ENCODE results near the gene C19orf18. TPM values are rescaled to one million over a fixed set of nuclear protein-coding genes. Genes with fewer than 3 reads are reported as not detected.

The C19orf18 gene
- total RNA-seq, 1 donor from 2014 or later = 1.0 TPM

DNA sequence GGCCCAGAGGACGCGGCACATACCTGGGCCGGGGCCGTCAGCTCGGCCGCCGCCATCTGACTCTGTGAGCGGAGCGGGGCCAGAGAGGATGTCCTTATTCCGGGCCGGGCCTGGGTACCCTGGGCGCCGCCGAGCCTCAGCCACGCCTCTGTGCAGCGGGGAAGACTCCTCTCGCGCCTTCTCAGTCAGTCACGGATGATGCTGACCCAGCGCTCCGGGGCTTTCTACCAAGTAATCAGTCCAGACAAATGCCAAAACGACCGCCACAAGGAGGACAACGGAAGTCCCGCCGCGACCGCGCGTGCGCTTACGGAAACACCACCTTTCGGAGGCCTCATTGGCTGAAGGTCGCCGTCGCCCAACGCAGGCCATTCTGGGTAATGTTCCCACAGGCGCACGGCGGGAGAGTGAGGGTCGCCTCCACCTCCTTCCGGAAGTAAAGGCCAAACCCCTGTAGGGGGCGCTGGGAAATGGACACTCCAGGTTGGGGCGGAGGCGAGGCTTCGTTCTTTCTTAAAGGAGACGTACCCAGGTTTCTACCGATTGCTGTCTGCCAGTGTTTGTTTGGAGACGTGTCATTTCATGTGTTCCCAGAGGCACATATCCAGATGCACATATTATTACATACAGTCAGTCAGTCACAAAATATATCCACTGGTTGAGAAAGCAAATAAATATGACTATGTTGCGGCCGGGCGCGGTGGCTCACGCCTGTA lies 26.8 kb downstream of the C19orf18 start, which contains the start of gene ZNF256:
TSS of gene ZNF256 (minus strand) at position 288 of the 716 bp plus-strand sequence. CDS start at position 56, 232 bp downstream.
- ATAC-seq (peak; percentile 98 to 99), DNase-seq (peak; percentile 94)
- TF ChIP-seq, protein P1, sequence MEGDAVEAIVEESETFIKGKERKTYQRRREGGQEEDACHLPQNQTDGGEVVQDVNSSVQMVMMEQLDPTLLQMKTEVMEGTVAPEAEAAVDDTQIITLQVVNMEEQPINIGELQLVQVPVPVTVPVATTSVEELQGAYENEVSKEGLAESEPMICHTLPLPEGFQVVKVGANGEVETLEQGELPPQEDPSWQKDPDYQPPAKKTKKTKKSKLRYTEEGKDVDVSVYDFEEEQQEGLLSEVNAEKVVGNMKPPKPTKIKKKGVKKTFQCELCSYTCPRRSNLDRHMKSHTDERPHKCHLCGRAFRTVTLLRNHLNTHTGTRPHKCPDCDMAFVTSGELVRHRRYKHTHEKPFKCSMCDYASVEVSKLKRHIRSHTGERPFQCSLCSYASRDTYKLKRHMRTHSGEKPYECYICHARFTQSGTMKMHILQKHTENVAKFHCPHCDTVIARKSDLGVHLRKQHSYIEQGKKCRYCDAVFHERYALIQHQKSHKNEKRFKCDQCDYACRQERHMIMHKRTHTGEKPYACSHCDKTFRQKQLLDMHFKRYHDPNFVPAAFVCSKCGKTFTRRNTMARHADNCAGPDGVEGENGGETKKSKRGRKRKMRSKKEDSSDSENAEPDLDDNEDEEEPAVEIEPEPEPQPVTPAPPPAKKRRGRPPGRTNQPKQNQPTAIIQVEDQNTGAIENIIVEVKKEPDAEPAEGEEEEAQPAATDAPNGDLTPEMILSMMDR (IDR thresholded peaks at IDR 0.05) = peak; percentile 62
- Histone ChIP-seq H3K36me3 (peaks cover 5% of the 10 kb centered on the region), H3K4me1 (peaks cover 6% of the 10 kb centered on the region), H3K27ac (peak within 1 kb of the TSS; percentile 72), H3K4me3 (peak within 1 kb of the TSS; percentile 73), H3K27me3 (ENCODE audit: low read depth) (no peaks in the 10 kb centered on the region), H3K9me3 (peaks cover 25% of the 10 kb centered on the region)
- intact Hi-C loops (cut with DNase I) = no loop called here

DNA sequence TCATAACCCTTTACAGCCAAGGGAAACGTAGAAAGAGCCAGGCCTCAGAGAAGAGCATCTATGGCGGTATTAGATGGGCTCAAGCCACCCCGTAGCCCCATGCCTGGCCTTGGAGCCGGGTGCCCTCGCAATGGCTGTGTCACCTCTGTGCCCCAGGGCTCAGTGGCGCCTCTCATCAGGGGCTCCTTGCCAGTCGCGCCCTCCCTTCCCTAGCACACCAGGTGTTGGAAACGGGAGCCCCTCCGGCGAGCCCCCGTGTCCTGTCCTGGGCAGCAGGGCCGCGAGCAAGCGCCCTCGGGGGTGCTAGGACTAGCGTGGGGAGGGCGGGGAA lies 27.3 kb downstream of the C19orf18 start:
- Histone ChIP-seq H3K36me3 (peaks cover 10% of the 10 kb centered on the region), H3K9me3 (peaks cover 30% of the 10 kb centered on the region), H3K4me1 (peaks cover 6% of the 10 kb centered on the region), H3K27me3 (ENCODE audit: low read depth) (no peaks in the 10 kb centered on the region), H3K27ac (peak overlapping the region; percentile 72), H3K4me3 (peak overlapping the region; percentile 73)
- TF ChIP-seq, protein P1 (IDR thresholded peaks at IDR 0.05) = no peak
- no peak for DNase-seq
- ATAC-seq = peak in 1 of 2 donors; percentile 3
- intact Hi-C loops (cut with DNase I) = no loop called here

DNA sequence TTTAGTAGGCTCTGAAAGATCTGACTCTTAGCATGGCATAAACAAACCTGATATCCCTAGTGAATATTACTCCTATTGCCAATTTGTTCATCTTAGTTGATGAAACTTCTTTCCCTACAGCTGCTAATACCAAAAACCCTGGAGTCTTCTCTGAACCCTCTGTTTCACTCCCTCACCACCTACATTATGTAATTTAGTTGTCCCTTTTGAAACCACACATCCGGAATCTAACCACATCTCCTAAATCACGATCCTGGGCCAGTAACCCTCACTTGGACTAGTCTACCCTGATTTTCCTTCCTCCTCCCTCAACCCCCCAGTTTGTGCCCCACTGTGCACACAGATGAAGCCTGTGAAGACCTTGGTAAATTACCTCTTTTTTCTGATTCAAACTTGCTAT lies 28.0 kb downstream of the C19orf18 start:
- Histone ChIP-seq H3K4me3 (peak overlapping the region; percentile 73), H3K27me3 (ENCODE audit: low read depth) (no peaks in the 10 kb centered on the region), H3K36me3 (peaks cover 17% of the 10 kb centered on the region), H3K4me1 (peaks cover 6% of the 10 kb centered on the region), H3K9me3 (peaks cover 37% of the 10 kb centered on the region), H3K27ac (no peak overlapping the region)
- no peak for DNase-seq
- ATAC-seq = no peak
- intact Hi-C loops (cut with DNase I) = no loop called here
- TF ChIP-seq, protein P1 (IDR thresholded peaks at IDR 0.05) = no peak

DNA sequence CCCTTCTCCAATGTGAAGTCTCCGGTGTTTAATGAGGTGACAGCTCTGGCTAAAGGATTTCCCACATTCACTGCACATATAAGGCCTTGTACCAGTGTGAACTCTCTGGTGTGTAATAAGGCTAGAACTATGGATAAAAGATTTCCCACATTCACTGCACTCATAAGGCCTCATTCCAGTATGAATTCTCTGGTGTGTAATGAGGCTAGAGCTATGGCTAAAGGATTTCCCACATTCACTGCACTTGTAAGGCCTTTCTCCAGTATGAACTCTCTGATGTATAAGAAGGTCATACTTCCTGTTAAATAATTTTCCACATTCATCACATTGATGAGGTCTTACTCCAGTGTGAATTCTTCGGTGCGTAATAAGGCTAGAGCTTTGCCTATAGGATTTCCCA lies 32.7 kb downstream of the C19orf18 start:
- ATAC-seq (no peak), DNase-seq (no peak)
- Histone ChIP-seq H3K36me3 (peaks cover 27% of the 10 kb centered on the region), H3K27me3 (ENCODE audit: low read depth) (no peaks in the 10 kb centered on the region), H3K9me3 (peaks cover 79% of the 10 kb centered on the region), H3K4me3 (no peak overlapping the region), H3K27ac (no peak overlapping the region), H3K4me1 (peaks cover 3% of the 10 kb centered on the region)
- intact Hi-C loops (cut with DNase I) = no loop called here
- TF ChIP-seq, protein P1 (IDR thresholded peaks at IDR 0.05) = no peak

DNA sequence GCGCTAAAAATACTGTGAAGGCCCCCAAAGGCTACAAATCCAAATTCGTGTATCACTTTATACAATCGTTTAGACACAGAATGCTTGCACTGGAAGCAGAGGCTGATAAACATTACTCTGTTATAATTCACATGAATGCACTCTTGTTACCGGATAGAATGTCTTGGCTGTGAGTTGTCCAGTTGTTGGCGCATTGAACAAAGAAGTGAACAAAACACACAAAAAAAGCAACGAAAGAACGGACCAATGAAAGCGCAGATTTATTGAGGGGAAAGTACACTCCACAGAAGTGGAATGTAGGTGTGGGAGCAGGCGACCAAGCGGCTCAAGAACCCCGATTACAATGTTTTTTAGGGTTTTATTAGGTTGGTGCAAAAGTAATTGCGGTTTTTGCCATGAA lies 38.6 kb downstream of the C19orf18 start:
- H3K27me3 ChIP-seq (ENCODE audit: low read depth) = no peaks in the 10 kb centered on the region
- intact Hi-C loops (cut with DNase I) = no loop called here
- H3K36me3 ChIP-seq = peaks cover 5% of the 10 kb centered on the region
- peaks cover 79% of the 10 kb centered on the region for H3K9me3 ChIP-seq
- H3K27ac ChIP-seq = no peak overlapping the region
- no peak for DNase-seq
- no peak for ATAC-seq
- peaks cover 7% of the 10 kb centered on the region for H3K4me1 ChIP-seq
- no peak overlapping the region for H3K4me3 ChIP-seq
- TF ChIP-seq, protein P1 (IDR thresholded peaks at IDR 0.05) = no peak
